Brain microvascular endothelial cell (primary cell): ENCODE measurements around the gene NUDT3.

Source experiments
- DNase-seq: peaks from one replicate; pipeline ENCODE4 v3.0.0-alpha.2; 2020
- H3K27ac ChIP-seq: fragments of 250-450 bp; sonication (Bioruptor Pico); 2 replicates; pipeline ENCODE4 v1.5.1; 2020; ENCODE audit warnings: mild to moderate bottlenecking, moderate library complexity
- H3K27me3 ChIP-seq: fragments of 250-450 bp; sonication (Bioruptor Pico); replicated peaks from 2 replicates; pipeline ENCODE4 v1.5.1; 2020; ENCODE audit warnings: mild to moderate bottlenecking
- H3K36me3 ChIP-seq: fragments of 250-450 bp; sonication (Bioruptor Pico); replicated peaks from 2 replicates; pipeline ENCODE4 v1.5.1; 2020; ENCODE audit warnings: mild to moderate bottlenecking
- H3K4me3 ChIP-seq: 2 replicates; pipeline ENCODE4 v1.5.1; 2011; ENCODE audit warnings: low read depth, mild to moderate bottlenecking, control low read depth, low read length, moderate library complexity
- in situ Hi-C: cut with HindIII; loops from 2 replicates; pipeline ENCODE4 v1.10.0; 2017; ENCODE audit warnings: low sequenced_read_pairs, low pct_ligation_motif_present
- TF ChIP-seq, protein P1 (sequence below): IDR thresholded peaks from 2 replicates; pipeline ENCODE4 v1.5.1; 2011; ENCODE audit warnings: low read depth, mild to moderate bottlenecking, moderate library complexity, low read length, control low read depth, inconsistent platforms; ENCODE audit errors: missing control alignments

NUDT3 gene

DNA sequence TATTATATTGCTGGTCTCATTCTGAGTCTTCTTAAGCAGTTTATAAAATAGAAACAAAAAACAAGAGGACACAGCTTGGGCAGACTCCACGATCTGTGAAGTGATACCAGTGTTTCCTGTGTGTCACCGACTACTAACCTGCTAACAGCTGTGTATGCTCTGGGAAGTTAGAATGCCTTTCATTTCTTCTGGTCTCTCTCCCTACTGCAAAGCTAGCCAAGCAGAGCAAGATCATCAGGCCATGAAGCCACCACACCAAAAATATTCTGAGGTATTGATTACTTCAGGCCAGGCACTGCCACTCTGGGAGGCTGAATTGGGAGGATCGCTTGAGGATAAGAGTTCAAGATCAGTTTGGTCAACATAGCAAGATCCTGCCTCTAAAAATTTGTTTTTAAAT is 96.7 kb downstream of the NUDT3 start:
- H3K36me3 ChIP-seq, result peaks cover 23% of the 10 kb centered on the region
- DNase-seq, result no peak
- no peak overlapping the region for H3K27ac ChIP-seq
- H3K4me3 ChIP-seq, result no peak overlapping the region
- in situ Hi-C loops, result no loop called here
- H3K27me3 ChIP-seq, result no peaks in the 10 kb centered on the region
- TF ChIP-seq, protein P1, sequence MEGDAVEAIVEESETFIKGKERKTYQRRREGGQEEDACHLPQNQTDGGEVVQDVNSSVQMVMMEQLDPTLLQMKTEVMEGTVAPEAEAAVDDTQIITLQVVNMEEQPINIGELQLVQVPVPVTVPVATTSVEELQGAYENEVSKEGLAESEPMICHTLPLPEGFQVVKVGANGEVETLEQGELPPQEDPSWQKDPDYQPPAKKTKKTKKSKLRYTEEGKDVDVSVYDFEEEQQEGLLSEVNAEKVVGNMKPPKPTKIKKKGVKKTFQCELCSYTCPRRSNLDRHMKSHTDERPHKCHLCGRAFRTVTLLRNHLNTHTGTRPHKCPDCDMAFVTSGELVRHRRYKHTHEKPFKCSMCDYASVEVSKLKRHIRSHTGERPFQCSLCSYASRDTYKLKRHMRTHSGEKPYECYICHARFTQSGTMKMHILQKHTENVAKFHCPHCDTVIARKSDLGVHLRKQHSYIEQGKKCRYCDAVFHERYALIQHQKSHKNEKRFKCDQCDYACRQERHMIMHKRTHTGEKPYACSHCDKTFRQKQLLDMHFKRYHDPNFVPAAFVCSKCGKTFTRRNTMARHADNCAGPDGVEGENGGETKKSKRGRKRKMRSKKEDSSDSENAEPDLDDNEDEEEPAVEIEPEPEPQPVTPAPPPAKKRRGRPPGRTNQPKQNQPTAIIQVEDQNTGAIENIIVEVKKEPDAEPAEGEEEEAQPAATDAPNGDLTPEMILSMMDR, result no peak

DNA sequence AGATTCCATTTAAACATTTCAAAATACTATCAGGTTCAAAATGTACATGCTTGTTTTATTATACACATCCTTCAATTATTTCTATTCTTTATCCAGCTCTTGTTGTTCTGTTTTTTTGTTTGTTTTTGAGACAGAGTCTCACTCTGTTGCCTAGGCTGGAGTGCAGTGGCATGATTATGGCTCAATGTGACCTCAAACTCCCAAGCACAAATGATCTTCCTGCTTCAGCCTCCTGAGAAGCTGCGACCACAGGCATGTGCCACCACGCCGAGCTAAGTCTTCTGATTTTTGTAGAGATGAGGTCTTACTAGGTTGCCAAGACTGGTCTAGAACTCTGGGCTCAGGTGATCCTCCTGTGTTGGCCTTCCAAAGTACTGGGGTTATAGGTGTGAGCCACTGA is 99.5 kb downstream of the NUDT3 start:
- Histone ChIP-seq H3K4me3 (no peak overlapping the region), H3K27me3 (no peaks in the 10 kb centered on the region), H3K36me3 (peaks cover 25% of the 10 kb centered on the region), H3K27ac (no peak overlapping the region)
- DNase-seq, result no peak
- in situ Hi-C loops, result no loop called here
- TF ChIP-seq, protein P1, result no peak

DNA sequence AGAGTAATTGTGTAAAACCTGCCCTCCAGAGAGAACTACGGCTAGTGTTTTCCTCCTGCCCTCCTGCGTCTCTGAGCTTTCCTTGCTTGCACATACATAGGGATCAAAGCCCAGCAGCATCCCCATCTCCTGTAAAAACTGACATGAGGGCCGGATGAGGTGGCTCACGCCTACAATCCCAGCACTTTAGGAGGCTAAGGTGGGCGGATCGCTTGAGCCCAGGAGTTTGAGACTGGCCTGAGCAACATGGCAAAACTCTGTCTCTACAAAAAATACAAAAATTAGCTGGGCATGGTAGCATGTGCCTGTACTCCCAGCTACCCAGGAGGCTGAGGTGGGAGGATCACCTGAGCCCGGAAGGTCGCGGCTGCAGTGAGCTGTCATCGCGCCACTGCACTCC is 103.3 kb downstream of the NUDT3 start:
- DNase-seq, result no peak
- TF ChIP-seq, protein P1, result no peak
- in situ Hi-C loops, result no loop called here

DNA sequence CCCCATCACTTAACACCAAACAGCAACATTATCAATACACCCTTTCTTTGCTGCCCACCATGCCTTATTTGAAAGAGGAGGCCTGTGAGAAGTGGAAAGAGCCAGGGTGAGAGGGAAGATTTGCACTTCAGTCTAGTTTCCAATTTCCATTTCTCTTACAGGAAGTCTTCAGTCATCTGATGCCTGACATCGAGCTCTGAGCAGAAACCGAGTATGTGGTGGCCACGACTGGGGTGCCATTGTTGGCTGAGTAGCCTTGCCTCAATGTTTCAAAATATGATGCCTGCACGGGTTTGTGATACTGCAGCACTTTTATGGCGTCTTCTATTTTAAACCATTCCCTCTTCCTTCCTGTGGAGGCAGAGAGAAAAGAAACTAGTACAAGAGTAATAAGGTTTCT is 103.9 kb downstream of the NUDT3 start:
- H3K4me3 ChIP-seq, result no peak overlapping the region
- in situ Hi-C loops, result no loop called here
- no peak overlapping the region for H3K27ac ChIP-seq
- TF ChIP-seq, protein P1, result no peak
- no peaks in the 10 kb centered on the region for H3K27me3 ChIP-seq
- H3K36me3 ChIP-seq, result peaks cover 22% of the 10 kb centered on the region
- DNase-seq, result no peak

More for the DNA sequence above, 103.3 kb downstream of the NUDT3 start:
- Histone ChIP-seq H3K27ac (no peak overlapping the region), H3K36me3 (peaks cover 28% of the 10 kb centered on the region), H3K27me3 (no peaks in the 10 kb centered on the region), H3K4me3 (no peak overlapping the region)

DNA sequence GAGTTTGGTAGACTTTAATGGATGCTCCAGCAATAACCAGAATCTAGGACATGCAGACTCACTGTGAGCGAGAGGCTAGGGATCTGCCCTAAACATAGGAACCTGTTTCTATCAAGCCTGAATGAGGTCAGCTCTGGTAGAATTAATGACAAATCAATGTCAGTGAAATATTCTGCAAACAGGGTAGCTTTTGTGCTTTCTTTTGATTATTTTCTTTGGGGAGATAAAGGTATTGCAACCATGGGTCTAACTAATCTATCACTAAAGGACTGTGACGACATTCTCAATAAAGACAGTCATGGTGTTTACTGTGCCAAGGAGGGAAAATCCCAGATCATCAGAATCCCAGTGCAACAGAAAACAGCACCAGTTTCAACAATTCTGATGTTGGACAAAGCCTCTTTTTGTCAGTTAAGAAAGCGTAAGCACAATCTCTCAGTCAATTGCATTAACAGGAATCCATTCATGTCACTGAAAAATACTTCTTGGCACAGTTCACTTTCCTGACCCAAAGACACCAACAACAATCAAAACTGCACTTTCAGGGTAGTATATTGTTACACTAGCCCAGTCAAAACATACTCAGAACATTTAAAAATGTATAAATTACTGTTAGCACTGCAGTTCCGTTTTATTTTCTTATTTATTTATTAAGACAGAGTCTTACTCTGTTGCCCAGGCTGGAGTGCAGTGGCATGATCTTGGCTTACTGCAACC is 106.9 kb downstream of the NUDT3 start:
- Histone ChIP-seq H3K27me3 (no peaks in the 10 kb centered on the region), H3K27ac (peak overlapping the region; percentile 35), H3K36me3 (peaks cover 7% of the 10 kb centered on the region), H3K4me3 (no peak overlapping the region)
- in situ Hi-C loops, result no loop called here
- TF ChIP-seq, protein P1, result no peak
- no peak for DNase-seq
